ENCODE data around the gene CRTAC1. TPM values are rescaled to one million over a fixed set of nuclear protein-coding genes. Genes with fewer than 3 reads are reported as not detected.

The CRTAC1 gene
- total and polyA plus RNA-seq, 2 experiments from 2014 or later, result 0.30 to 8.0 TPM

GRCh38 chr10:97875391-97875790, 155.0 kb downstream of the CRTAC1 start:
- DNase-seq (ENCODE audit: low read depth in 1 of 2, low spot score in 1 of 2), result no peak
- TF ChIP-seq, protein P1, sequence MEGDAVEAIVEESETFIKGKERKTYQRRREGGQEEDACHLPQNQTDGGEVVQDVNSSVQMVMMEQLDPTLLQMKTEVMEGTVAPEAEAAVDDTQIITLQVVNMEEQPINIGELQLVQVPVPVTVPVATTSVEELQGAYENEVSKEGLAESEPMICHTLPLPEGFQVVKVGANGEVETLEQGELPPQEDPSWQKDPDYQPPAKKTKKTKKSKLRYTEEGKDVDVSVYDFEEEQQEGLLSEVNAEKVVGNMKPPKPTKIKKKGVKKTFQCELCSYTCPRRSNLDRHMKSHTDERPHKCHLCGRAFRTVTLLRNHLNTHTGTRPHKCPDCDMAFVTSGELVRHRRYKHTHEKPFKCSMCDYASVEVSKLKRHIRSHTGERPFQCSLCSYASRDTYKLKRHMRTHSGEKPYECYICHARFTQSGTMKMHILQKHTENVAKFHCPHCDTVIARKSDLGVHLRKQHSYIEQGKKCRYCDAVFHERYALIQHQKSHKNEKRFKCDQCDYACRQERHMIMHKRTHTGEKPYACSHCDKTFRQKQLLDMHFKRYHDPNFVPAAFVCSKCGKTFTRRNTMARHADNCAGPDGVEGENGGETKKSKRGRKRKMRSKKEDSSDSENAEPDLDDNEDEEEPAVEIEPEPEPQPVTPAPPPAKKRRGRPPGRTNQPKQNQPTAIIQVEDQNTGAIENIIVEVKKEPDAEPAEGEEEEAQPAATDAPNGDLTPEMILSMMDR (IDR thresholded peaks at IDR 0.05; ENCODE audit: low read depth, low read length), result no peak
- Histone ChIP-seq H3K4me1 (ENCODE audit: low read depth) (no peaks in the 10 kb centered on the region), H3K9me3 (ENCODE audit: low read depth) (no peaks in the 10 kb centered on the region), H3K4me3 (no peak overlapping the region), H3K36me3 (no peaks in the 10 kb centered on the region), H3K27ac (no peak overlapping the region), H3K27me3 (no peaks in the 10 kb centered on the region)

GRCh38 chr10:97874332-97874731, 156.1 kb downstream of the CRTAC1 start:
- no peak overlapping the region for H3K4me3 ChIP-seq
- DNase-seq (ENCODE audit: low read depth in 1 of 2, low spot score in 1 of 2), result no peak
- H3K27ac ChIP-seq, result no peak overlapping the region
- no peaks in the 10 kb centered on the region for H3K36me3 ChIP-seq
- no peaks in the 10 kb centered on the region for H3K9me3 ChIP-seq (ENCODE audit: low read depth)
- no peaks in the 10 kb centered on the region for H3K4me1 ChIP-seq (ENCODE audit: low read depth)
- H3K27me3 ChIP-seq, result no peaks in the 10 kb centered on the region
- TF ChIP-seq, protein P1 (IDR thresholded peaks at IDR 0.05; ENCODE audit: low read depth, low read length), result no peak

DNA sequence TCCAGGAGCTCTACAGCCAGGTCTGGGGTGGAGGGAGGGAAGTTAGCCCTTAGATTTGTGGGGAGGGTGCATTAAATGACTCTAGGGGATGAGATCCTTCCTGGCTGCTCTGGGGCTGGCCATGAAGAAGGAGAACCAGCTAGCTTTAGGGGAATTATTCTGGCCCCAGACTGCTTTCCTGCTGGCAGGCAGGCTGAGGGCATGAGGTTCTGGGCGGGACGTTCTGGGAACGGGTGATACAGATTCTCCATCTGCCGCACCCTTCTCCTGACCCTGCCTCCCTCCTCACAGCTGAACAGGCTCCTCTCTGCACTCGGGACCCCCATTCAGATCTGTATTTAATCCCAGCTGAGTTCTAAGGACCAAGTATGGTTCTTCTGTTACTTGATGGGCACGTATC, 156.9 kb downstream of the CRTAC1 start:
- TF ChIP-seq, protein P1 (IDR thresholded peaks at IDR 0.05; ENCODE audit: low read depth, low read length), result no peak
- no peak for DNase-seq (ENCODE audit: low read depth in 1 of 2, low spot score in 1 of 2)
- no peak overlapping the region for H3K27ac ChIP-seq
- H3K4me3 ChIP-seq, result no peak overlapping the region
- no peaks in the 10 kb centered on the region for H3K4me1 ChIP-seq (ENCODE audit: low read depth)
- H3K9me3 ChIP-seq (ENCODE audit: low read depth), result no peaks in the 10 kb centered on the region
- no peaks in the 10 kb centered on the region for H3K36me3 ChIP-seq
- no peaks in the 10 kb centered on the region for H3K27me3 ChIP-seq

DNA sequence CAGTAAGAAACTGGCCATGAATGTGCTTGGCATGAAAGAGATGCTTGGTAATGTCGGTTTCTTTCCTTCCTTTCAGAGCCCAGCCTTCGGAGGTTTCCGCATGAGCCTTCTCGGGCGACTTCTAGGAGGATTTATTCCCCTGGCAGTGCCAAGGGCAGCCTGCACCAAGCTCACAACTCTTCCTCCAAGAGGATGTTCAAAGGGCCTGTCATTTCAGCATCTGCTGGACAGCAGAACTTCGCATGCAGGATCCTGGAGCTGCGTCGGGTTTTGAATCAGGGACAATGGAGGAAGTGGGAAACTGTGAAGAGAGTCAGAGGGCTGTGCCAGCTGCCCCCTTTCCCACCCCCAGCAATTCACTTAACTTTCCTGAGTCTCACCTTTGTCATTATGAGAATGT, 159.4 kb downstream of the CRTAC1 start:
- H3K27ac ChIP-seq, result no peak overlapping the region
- H3K4me1 ChIP-seq (ENCODE audit: low read depth), result no peaks in the 10 kb centered on the region
- DNase-seq (ENCODE audit: low read depth in 1 of 2, low spot score in 1 of 2), result no peak
- TF ChIP-seq, protein P1 (IDR thresholded peaks at IDR 0.05; ENCODE audit: low read depth, low read length), result no peak
- H3K27me3 ChIP-seq, result no peaks in the 10 kb centered on the region
- H3K9me3 ChIP-seq (ENCODE audit: low read depth), result no peaks in the 10 kb centered on the region
- no peaks in the 10 kb centered on the region for H3K36me3 ChIP-seq
- H3K4me3 ChIP-seq, result no peak overlapping the region

- peak; percentile 88 to 89 for DNase-seq (ENCODE audit: low read depth in 1 of 2, low spot score in 1 of 2)
- no peaks in the 10 kb centered on the region for H3K9me3 ChIP-seq (ENCODE audit: low read depth)
These were observed 161.1 kb downstream of the CRTAC1 start for GRCh38 chr10:97869091-97870042.

More at GRCh38 chr10:97869091-97870042, 161.1 kb downstream of the CRTAC1 start:
- no peak overlapping the region for H3K4me3 ChIP-seq
- H3K27ac ChIP-seq, result no peak overlapping the region
- no peaks in the 10 kb centered on the region for H3K4me1 ChIP-seq (ENCODE audit: low read depth)
- H3K36me3 ChIP-seq, result no peaks in the 10 kb centered on the region
- H3K27me3 ChIP-seq, result no peaks in the 10 kb centered on the region
- TF ChIP-seq, protein P1 (IDR thresholded peaks at IDR 0.05; ENCODE audit: low read depth, low read length), result peak; percentile 78
